HL-60 (cell line): Measurements from ENCODE around the gene BMP7.

ENCODE experiments used
- GABPA ChIP-seq: IDR thresholded peaks from 2 replicates; pipeline ENCODE4 v1.6.1; 2012; ENCODE audit warnings: low read depth
- REST ChIP-seq: IDR thresholded peaks from 2 replicates; pipeline ENCODE4 v1.6.1; 2012; ENCODE audit warnings: low read depth; ENCODE audit not compliant: insufficient replicate concordance

- no peak for TF ChIP-seq GABPA
- no peak for TF ChIP-seq REST
Measured at GRCh38 chr20:57256908-57257307, 9.5 kb downstream of the BMP7 start.
